SK-N-SH (cell line): ENCODE measurements around the gene SEH1L.

Source experiments
- POLR2AphosphoS5 ChIP-seq: IDR thresholded peaks from 2 replicates; pipeline ENCODE4 v1.6.1; 2012; ENCODE audit warnings: low read depth, low read length
- RAD21 ChIP-seq: IDR thresholded peaks from 2 replicates; pipeline ENCODE4 v1.6.1; 2012; ENCODE audit warnings: mild to moderate bottlenecking, low read length
- RXRA ChIP-seq: IDR thresholded peaks from 2 replicates; pipeline ENCODE4 v1.4.0; 2012; ENCODE audit warnings: low read depth, mild to moderate bottlenecking, borderline replicate concordance
- SMC3 ChIP-seq: IDR thresholded peaks from 2 replicates; pipeline ENCODE4 v1.6.1; 2012; ENCODE audit warnings: low read depth, low read length, improper control_type of control experiment
- TCF12 ChIP-seq: IDR thresholded peaks from 2 replicates; pipeline ENCODE4 v1.4.0; 2012
- TF ChIP-seq, protein P1 (sequence below): fragments of 200-600 bp; sonication (generic); IDR thresholded peaks from 2 replicates; pipeline ENCODE4 v1.6.1; 2017; ENCODE audit warnings: antibody characterized with exemption, mild to moderate bottlenecking, moderate library complexity

DNA sequence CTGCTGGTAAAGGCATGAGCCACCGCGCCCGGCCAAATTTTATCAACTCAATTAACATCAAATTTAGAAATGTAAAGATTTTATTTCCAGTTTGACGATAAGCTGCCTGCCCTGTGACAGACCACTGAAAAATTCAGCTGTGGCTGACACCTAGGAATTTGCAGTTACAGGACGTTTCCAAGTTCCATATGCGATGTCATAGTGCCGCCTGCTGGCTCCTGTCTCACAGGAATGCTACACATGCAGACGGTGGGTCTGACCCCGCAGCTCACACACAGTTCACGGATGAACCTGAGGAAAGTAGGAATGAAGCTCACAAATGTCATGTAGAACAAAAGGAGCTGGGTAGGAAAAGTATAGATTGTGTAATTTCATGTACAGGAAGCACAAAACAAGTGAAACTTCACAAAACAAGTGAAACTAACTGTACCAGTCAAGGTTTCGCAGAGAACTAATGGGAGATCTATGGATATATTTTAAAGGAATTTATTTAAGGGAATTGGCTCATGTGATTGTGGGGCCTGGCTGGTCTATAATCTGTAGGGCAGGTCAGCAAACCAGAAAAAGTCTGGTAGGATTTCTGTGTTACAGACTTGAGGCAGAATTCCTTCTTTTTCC, 13.2 kb upstream of the SEH1L start:
- TF ChIP-seq RAD21 (peak; percentile 100), SMC3 (peak; percentile 99), TCF12 (no peak), POLR2AphosphoS5 (no peak), RXRA (no peak)
- TF ChIP-seq, protein P1, sequence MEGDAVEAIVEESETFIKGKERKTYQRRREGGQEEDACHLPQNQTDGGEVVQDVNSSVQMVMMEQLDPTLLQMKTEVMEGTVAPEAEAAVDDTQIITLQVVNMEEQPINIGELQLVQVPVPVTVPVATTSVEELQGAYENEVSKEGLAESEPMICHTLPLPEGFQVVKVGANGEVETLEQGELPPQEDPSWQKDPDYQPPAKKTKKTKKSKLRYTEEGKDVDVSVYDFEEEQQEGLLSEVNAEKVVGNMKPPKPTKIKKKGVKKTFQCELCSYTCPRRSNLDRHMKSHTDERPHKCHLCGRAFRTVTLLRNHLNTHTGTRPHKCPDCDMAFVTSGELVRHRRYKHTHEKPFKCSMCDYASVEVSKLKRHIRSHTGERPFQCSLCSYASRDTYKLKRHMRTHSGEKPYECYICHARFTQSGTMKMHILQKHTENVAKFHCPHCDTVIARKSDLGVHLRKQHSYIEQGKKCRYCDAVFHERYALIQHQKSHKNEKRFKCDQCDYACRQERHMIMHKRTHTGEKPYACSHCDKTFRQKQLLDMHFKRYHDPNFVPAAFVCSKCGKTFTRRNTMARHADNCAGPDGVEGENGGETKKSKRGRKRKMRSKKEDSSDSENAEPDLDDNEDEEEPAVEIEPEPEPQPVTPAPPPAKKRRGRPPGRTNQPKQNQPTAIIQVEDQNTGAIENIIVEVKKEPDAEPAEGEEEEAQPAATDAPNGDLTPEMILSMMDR, result peak; percentile 96
